GM19452 (cell line): ENCODE data around the gene BOD1L2.

Experiments used
- ATAC-seq: cut with Tn5 transposase; IDR thresholded peaks from one replicate; pipeline ENCODE4 v1.9.1; 2021; ENCODE audit not compliant: unreplicated experiment

BOD1L2 gene

GRCh38 chr18:57149531-57149930 is 2.6 kb downstream of the BOD1L2 start:
- no peak for ATAC-seq

GRCh38 chr18:57150081-57150480 is 3.2 kb downstream of the BOD1L2 start:
- ATAC-seq = no peak

- no peak for ATAC-seq
Measured at GRCh38 chr18:57150828-57151227, 3.9 kb downstream of the BOD1L2 start.

- ATAC-seq = no peak
Measured at GRCh38 chr18:57154191-57154830, 7.4 kb downstream of the BOD1L2 start.

- ATAC-seq = no peak
Measured at GRCh38 chr18:57164401-57164800, 17.5 kb downstream of the BOD1L2 start.

- ATAC-seq = no peak
Measured at GRCh38 chr18:57167617-57168308, 20.9 kb downstream of the BOD1L2 start.

GRCh38 chr18:57171026-57171425 is 24.1 kb downstream of the BOD1L2 start:
- no peak for ATAC-seq

GRCh38 chr18:57175532-57175931 is 28.6 kb downstream of the BOD1L2 start:
- no peak for ATAC-seq

GRCh38 chr18:57185434-57185833 is 38.5 kb downstream of the BOD1L2 start:
- ATAC-seq = no peak

- no peak for ATAC-seq
Measured at GRCh38 chr18:57188851-57189557, 42.1 kb downstream of the BOD1L2 start.

- ATAC-seq = no peak
Measured at GRCh38 chr18:57190026-57190425, 43.1 kb downstream of the BOD1L2 start.

GRCh38 chr18:57194070-57194469 is 47.2 kb downstream of the BOD1L2 start:
- ATAC-seq = no peak

- ATAC-seq = no peak
Measured at GRCh38 chr18:57194622-57195021, 47.7 kb downstream of the BOD1L2 start.

GRCh38 chr18:57195341-57195740 is 48.5 kb downstream of the BOD1L2 start:
- no peak for ATAC-seq

- no peak for ATAC-seq
Measured at GRCh38 chr18:57197261-57197660, 50.4 kb downstream of the BOD1L2 start.

GRCh38 chr18:57198073-57198472 is 51.2 kb downstream of the BOD1L2 start:
- no peak for ATAC-seq
